Parathyroid adenoma (tissue), 2 donors: ENCODE results near the gene EXOC6.

ENCODE experiments used
- H2AFZ ChIP-seq: fragments of 300-600 bp; sonication (generic); one replicate; pipeline ENCODE4 v1.7.0; 2017; ENCODE audit warnings: antibody characterized with exemption, mild to moderate bottlenecking
- H3K27ac ChIP-seq: fragments of 300-600 bp; sonication (generic); one replicate; pipeline ENCODE4 v1.7.0; 2017
- H3K27me3 ChIP-seq: fragments of 300-600 bp; sonication (generic); one replicate; pipeline ENCODE4 v1.7.0; 2017; ENCODE audit warnings: low read length; ENCODE audit not compliant: control insufficient read depth, insufficient read depth
- H3K36me3 ChIP-seq: fragments of 300-600 bp; sonication (generic); one replicate; pipeline ENCODE4 v1.7.0; 2017; ENCODE audit warnings: low read length; ENCODE audit not compliant: control insufficient read depth, insufficient read depth
- H3K4me1 ChIP-seq: fragments of 300-600 bp; sonication (generic); one replicate; pipeline ENCODE4 v1.7.0; 2017; ENCODE audit warnings: control low read depth
- H3K4me2 ChIP-seq: fragments of 300-600 bp; sonication (generic); one replicate; pipeline ENCODE4 v1.7.0; 2017; ENCODE audit warnings: low read length
- H3K4me3 ChIP-seq: fragments of 300-600 bp; sonication (generic); one replicate; pipeline ENCODE4 v1.7.0; 2017; ENCODE audit warnings: low read depth, low read length
- H3K79me2 ChIP-seq: fragments of 300-600 bp; sonication (generic); one replicate; pipeline ENCODE4 v1.7.0; 2017; ENCODE audit warnings: control low read depth
- H3K9ac ChIP-seq: fragments of 300-600 bp; sonication (generic); one replicate; pipeline ENCODE4 v1.7.0; 2017; ENCODE audit warnings: mild to moderate bottlenecking
- H3K9me3 ChIP-seq: fragments of 300-600 bp; sonication (generic); one replicate; pipeline ENCODE4 v1.7.0; 2017; ENCODE audit warnings: low read length; ENCODE audit not compliant: control insufficient read depth
- CTCF ChIP-seq: fragments of 300-600 bp; sonication (generic); IDR thresholded peaks from one replicate; pipeline ENCODE4 v1.7.0; 2017; ENCODE audit warnings: antibody characterized with exemption, mild to moderate bottlenecking
- donor health status: primary hyperparathyroidism.

The EXOC6 gene

GRCh38 chr10:92868557-92868956, 20.2 kb downstream of the EXOC6 start:
- Histone ChIP-seq H3K4me2 (no peak overlapping the region), H3K4me3 (no peak overlapping the region), H3K9ac (no peak overlapping the region), H3K27me3 (no peaks in the 10 kb centered on the region), H3K4me1 (no peaks in the 10 kb centered on the region), H3K36me3 (no peaks in the 10 kb centered on the region), H3K9me3 (no peaks in the 10 kb centered on the region), H2AFZ (no peak overlapping the region), H3K79me2 (no peaks in the 10 kb centered on the region), H3K27ac (no peak overlapping the region)
- no peak for TF ChIP-seq CTCF

- Histone ChIP-seq H3K4me3 (no peak overlapping the region), H3K27ac (no peak overlapping the region), H3K9ac (no peak overlapping the region), H3K79me2 (no peaks in the 10 kb centered on the region), H3K27me3 (no peaks in the 10 kb centered on the region), H3K4me1 (no peaks in the 10 kb centered on the region), H3K36me3 (no peaks in the 10 kb centered on the region), H3K4me2 (no peak overlapping the region), H2AFZ (no peak overlapping the region), H3K9me3 (no peaks in the 10 kb centered on the region)
- no peak for TF ChIP-seq CTCF
Measured at GRCh38 chr10:92873029-92873428, 24.7 kb downstream of the EXOC6 start.

GRCh38 chr10:92876509-92877036, 28.3 kb downstream of the EXOC6 start:
- no peak for TF ChIP-seq CTCF
- Histone ChIP-seq H3K27ac (no peak overlapping the region), H3K9ac (no peak overlapping the region), H3K79me2 (peaks cover 3% of the 10 kb centered on the region), H2AFZ (no peak overlapping the region), H3K4me2 (no peak overlapping the region), H3K27me3 (no peaks in the 10 kb centered on the region), H3K9me3 (no peaks in the 10 kb centered on the region), H3K4me1 (no peaks in the 10 kb centered on the region), H3K4me3 (no peak overlapping the region), H3K36me3 (no peaks in the 10 kb centered on the region)

GRCh38 chr10:92880233-92880861, 32.0 kb downstream of the EXOC6 start:
- H3K4me3 ChIP-seq: no peak overlapping the region

More at GRCh38 chr10:92880233-92880861, 32.0 kb downstream of the EXOC6 start:
- Histone ChIP-seq H3K9ac (no peak overlapping the region), H3K4me1 (no peaks in the 10 kb centered on the region), H3K27ac (no peak overlapping the region), H3K36me3 (no peaks in the 10 kb centered on the region), H2AFZ (no peak overlapping the region), H3K4me2 (no peak overlapping the region), H3K79me2 (peaks cover 3% of the 10 kb centered on the region), H3K9me3 (no peaks in the 10 kb centered on the region), H3K27me3 (no peaks in the 10 kb centered on the region)
- TF ChIP-seq CTCF: peak; percentile 61
